GM12872 (cell line): ENCODE measurements around the gene ADAMTS6.

Experiments
- TF ChIP-seq, protein P1 (sequence below): IDR thresholded peaks from 3 replicates; pipeline ENCODE4 v1.5.1; 2011; ENCODE audit warnings: low read depth, mild to moderate bottlenecking, low read length, moderate library complexity; ENCODE audit not compliant: insufficient read depth

The ADAMTS6 gene

DNA sequence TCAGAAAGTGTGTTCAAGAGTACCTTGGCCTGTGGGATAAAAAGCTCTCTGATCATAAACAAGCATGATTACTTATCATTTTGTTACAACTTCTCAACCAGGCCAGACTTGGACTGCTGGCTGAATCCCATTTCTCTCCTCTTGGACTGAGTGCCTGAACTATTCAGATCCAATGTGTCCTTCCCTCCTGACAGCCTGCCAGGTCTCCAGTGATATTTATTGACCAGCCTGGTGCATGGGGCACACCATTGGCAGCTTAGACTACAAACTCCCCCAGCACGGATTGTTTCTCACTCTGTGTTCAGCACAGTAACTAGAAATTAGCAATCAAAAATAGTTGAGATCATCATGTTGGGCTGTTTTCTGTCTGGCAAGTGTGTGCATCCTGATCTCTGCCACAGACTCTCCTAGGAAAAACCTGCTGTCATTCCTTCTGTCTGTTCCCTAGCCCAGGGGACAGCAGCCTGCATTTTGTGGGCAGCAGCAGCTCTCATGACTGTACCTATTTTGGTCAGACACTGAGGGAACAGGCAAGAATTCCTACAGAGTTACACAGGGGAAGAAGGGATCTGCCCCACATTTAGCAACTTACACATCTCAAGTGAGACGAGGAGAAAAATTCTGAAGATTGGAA lies 348.1 kb downstream of the ADAMTS6 start:
- TF ChIP-seq, protein P1, sequence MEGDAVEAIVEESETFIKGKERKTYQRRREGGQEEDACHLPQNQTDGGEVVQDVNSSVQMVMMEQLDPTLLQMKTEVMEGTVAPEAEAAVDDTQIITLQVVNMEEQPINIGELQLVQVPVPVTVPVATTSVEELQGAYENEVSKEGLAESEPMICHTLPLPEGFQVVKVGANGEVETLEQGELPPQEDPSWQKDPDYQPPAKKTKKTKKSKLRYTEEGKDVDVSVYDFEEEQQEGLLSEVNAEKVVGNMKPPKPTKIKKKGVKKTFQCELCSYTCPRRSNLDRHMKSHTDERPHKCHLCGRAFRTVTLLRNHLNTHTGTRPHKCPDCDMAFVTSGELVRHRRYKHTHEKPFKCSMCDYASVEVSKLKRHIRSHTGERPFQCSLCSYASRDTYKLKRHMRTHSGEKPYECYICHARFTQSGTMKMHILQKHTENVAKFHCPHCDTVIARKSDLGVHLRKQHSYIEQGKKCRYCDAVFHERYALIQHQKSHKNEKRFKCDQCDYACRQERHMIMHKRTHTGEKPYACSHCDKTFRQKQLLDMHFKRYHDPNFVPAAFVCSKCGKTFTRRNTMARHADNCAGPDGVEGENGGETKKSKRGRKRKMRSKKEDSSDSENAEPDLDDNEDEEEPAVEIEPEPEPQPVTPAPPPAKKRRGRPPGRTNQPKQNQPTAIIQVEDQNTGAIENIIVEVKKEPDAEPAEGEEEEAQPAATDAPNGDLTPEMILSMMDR: no peak

DNA sequence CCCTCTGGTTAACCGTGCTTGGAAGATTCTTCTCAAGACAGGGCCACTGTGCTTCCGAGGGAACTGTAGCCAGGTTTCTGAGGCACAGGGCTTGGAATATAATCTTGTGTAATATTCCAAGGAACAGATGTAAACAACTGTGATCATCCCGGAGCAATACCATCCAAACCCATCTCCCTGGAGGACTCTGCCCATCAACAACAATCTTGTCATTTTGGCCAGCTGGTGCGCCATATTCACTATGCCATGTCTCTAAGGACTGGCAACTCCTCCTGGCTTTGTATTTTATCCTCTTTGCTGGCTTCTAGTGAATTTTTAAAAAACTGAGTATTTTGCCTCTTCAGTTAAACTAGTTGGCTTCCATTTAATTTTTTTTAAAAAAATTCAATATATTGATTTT lies 349.3 kb downstream of the ADAMTS6 start:
- TF ChIP-seq, protein P1: no peak

- TF ChIP-seq, protein P1: no peak
Observed at GRCh38 chr5:65128226-65128625, 353.5 kb downstream of the ADAMTS6 start.

GRCh38 chr5:65127161-65127901 lies 354.4 kb downstream of the ADAMTS6 start:
- TF ChIP-seq, protein P1: no peak

DNA sequence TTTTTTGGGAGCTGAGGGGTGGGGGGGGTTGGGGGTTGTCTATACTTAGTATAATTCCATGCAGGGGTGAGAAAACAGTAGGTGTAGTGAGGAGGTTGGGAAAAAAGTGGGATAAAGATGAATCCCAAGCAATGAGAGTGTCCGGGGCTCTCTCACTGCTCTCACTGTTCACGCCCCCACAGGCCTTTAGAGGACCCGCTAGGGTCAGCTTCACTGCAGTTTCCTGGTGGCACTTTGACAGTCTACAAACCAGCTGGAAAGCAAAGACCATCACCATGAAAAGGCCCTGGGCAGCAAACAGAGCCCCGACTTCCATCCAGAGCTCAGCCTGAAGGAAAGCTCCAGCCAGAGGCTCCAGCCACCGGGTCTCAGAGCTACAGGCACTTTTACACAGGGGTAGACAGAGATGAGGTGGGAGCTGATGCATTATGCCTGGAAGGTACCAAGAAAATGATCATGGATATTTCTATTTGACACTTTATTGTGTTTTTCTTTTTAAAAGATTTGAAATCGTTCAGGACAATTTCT lies 355.1 kb downstream of the ADAMTS6 start:
- TF ChIP-seq, protein P1: no peak

GRCh38 chr5:65125591-65126541 lies 355.9 kb downstream of the ADAMTS6 start:
- TF ChIP-seq, protein P1: no peak
